HCEC 1CT (cell line): Measurements from ENCODE around the gene S100A1.
"Not testable (repeated sequence)": the region's sequence is repeated elsewhere in the genome, so short reads cannot be mapped to it uniquely, and the experiment has no call there.

Experiments
- DNase-seq: peaks from one replicate; pipeline ENCODE4 v3.0.0-alpha.2; 2017

S100A1 gene

GRCh38 chr1:153633161-153633753, 5.0 kb downstream of the S100A1 start:
- DNase-seq = peak; percentile 14

- peak; percentile 99 for DNase-seq
These were observed 5.8 kb downstream of the S100A1 start, which contains the start of gene CHTOP for GRCh38 chr1:153633754-153634665. TSS of gene CHTOP (plus strand) at chr1:153634066. CDS start at chr1:153636589, 2,523 bp downstream.

GRCh38 chr1:153635872-153636271, 7.6 kb downstream of the S100A1 start:
- no peak for DNase-seq

- DNase-seq = no peak
These were observed 8.1 kb downstream of the S100A1 start for GRCh38 chr1:153636312-153636711.

GRCh38 chr1:153638261-153638660, 10.0 kb downstream of the S100A1 start:
- DNase-seq = no peak

GRCh38 chr1:153639280-153639679, 11.0 kb downstream of the S100A1 start:
- DNase-seq = no peak

GRCh38 chr1:153640213-153640612, 12.0 kb downstream of the S100A1 start:
- DNase-seq = not testable (repeated sequence)

GRCh38 chr1:153640861-153641260, 12.6 kb downstream of the S100A1 start:
- DNase-seq = no peak

- DNase-seq = no peak
These were observed 13.9 kb downstream of the S100A1 start for GRCh38 chr1:153642161-153642560.

GRCh38 chr1:153643100-153643499, 14.9 kb downstream of the S100A1 start:
- no peak for DNase-seq

- DNase-seq = no peak
These were observed 15.6 kb downstream of the S100A1 start for GRCh38 chr1:153643816-153644215.

GRCh38 chr1:153646672-153647345, 18.6 kb downstream of the S100A1 start:
- no peak for DNase-seq

- no peak for DNase-seq
These were observed 19.1 kb downstream of the S100A1 start for GRCh38 chr1:153647346-153647714.

GRCh38 chr1:153648000-153648643, 19.9 kb downstream of the S100A1 start:
- DNase-seq = no peak

- DNase-seq = no peak
These were observed 21.1 kb downstream of the S100A1 start for GRCh38 chr1:153649137-153649862.

GRCh38 chr1:153649863-153650235, 21.6 kb downstream of the S100A1 start:
- no peak for DNase-seq

- no peak for DNase-seq
These were observed 23.5 kb downstream of the S100A1 start for GRCh38 chr1:153651771-153652170.

- DNase-seq = peak; percentile 44
These were observed 24.7 kb downstream of the S100A1 start for GRCh38 chr1:153652805-153653500.

GRCh38 chr1:153655333-153655732, 27.1 kb downstream of the S100A1 start:
- DNase-seq = no peak

GRCh38 chr1:153658400-153659174, 30.4 kb downstream of the S100A1 start, which contains the start of gene SNAPIN:
TSS of gene SNAPIN (plus strand) at chr1:153658703. CDS start at chr1:153658744, 41 bp downstream.
- DNase-seq = peak; percentile 89

- DNase-seq = no peak
These were observed 30.9 kb downstream of the S100A1 start for GRCh38 chr1:153659175-153659534.
